Right renal cortex interstitium (tissue), 3 donors: ENCODE data around the gene KIDINS220. TPM values are rescaled to one million over a fixed set of nuclear protein-coding genes. Genes with fewer than 3 reads are reported as not detected.
"Not testable (repeated sequence)": the region's sequence is repeated elsewhere in the genome, so short reads cannot be mapped to it uniquely, and the experiment has no call there.

Experiments used
- DNase-seq, 3 donors: peaks; one replicate each; pipeline ENCODE4 v3.0.0-alpha.2; 2013; ENCODE audit warnings: low read depth in 3 of 3, low spot score in 2 of 3
- polyA plus RNA-seq, 3 donors: library from polyadenylated mRNA; unstranded; fragments of 120-200 nt; gene quantifications; one replicate each; pipeline ENCODE4 v1.2.1, GENCODE V29; 2013; ENCODE audit not compliant: insufficient read length in 3 of 3

The KIDINS220 gene
- polyA plus RNA-seq, 3 donors = 84.2 to 101 (median 94.5) TPM

- no peak for DNase-seq
Observed at GRCh38 chr2:8756716-8757115, 80.7 kb downstream of the KIDINS220 start.

- DNase-seq = no peak
Observed at GRCh38 chr2:8756230-8756629, 81.2 kb downstream of the KIDINS220 start.

GRCh38 chr2:8754106-8754776 lies 83.2 kb downstream of the KIDINS220 start:
- DNase-seq = no peak

- no peak for DNase-seq
Observed at GRCh38 chr2:8753609-8754008, 83.8 kb downstream of the KIDINS220 start.

GRCh38 chr2:8752385-8752784 lies 85.0 kb downstream of the KIDINS220 start:
- no peak for DNase-seq

GRCh38 chr2:8750221-8750620 lies 87.2 kb downstream of the KIDINS220 start:
- DNase-seq = no peak

- no peak for DNase-seq
Observed at GRCh38 chr2:8743261-8743660, 94.2 kb downstream of the KIDINS220 start.

GRCh38 chr2:8740136-8740535 lies 97.3 kb downstream of the KIDINS220 start:
- no peak for DNase-seq

GRCh38 chr2:8737571-8738175 lies 99.7 kb downstream of the KIDINS220 start:
- DNase-seq = no peak

GRCh38 chr2:8732601-8733000 lies 104.8 kb downstream of the KIDINS220 start:
- no peak for DNase-seq

GRCh38 chr2:8729939-8730338 lies 107.5 kb downstream of the KIDINS220 start:
- DNase-seq = no peak

- not testable (repeated sequence) for DNase-seq
Observed at GRCh38 chr2:8729101-8729500, 108.3 kb downstream of the KIDINS220 start.

GRCh38 chr2:8728305-8729015 lies 109.0 kb downstream of the KIDINS220 start:
- DNase-seq = no peak

- no peak for DNase-seq
Observed at GRCh38 chr2:8725838-8726237, 111.6 kb downstream of the KIDINS220 start.

- no peak for DNase-seq
Observed at GRCh38 chr2:8722986-8723385, 114.4 kb downstream of the KIDINS220 start.

GRCh38 chr2:8721410-8721809 lies 116.0 kb downstream of the KIDINS220 start:
- no peak for DNase-seq

GRCh38 chr2:8720741-8721140 lies 116.7 kb downstream of the KIDINS220 start:
- DNase-seq = no peak

GRCh38 chr2:8719528-8719927 lies 117.9 kb downstream of the KIDINS220 start:
- DNase-seq = no peak

GRCh38 chr2:8714971-8715370 lies 122.4 kb downstream of the KIDINS220 start:
- no peak for DNase-seq

- DNase-seq = no peak
Observed at GRCh38 chr2:8714283-8714682, 123.1 kb downstream of the KIDINS220 start.

- DNase-seq = no peak
Observed at GRCh38 chr2:8710951-8711350, 126.5 kb downstream of the KIDINS220 start.

- DNase-seq = no peak
Observed at GRCh38 chr2:8709611-8710010, 127.8 kb downstream of the KIDINS220 start.
